Mucosa of descending colon (tissue), 3 donors: ENCODE data around the gene PRSS48. TPM values are rescaled to one million over a fixed set of nuclear protein-coding genes. Genes with fewer than 3 reads are reported as not detected.

Experiments
- ATAC-seq: fragments of 200-7000 bp; cut with Tn5 transposase; one replicate; pipeline ENCODE4 v1.9.1; 2020; ENCODE audit warnings: mild to moderate bottlenecking, moderate library complexity
- DNase-seq, 3 donors: peaks; one replicate each; pipeline ENCODE4 v3.0.0-alpha.2; 2020
- H3K36me3 ChIP-seq: fragments of 200-600 bp; one replicate; pipeline ENCODE4 v1.8.0; 2021; ENCODE audit warnings: low read depth, mild to moderate bottlenecking
- H3K4me1 ChIP-seq: fragments of 200-600 bp; one replicate; pipeline ENCODE4 v1.8.0; 2021; ENCODE audit warnings: low read depth, mild to moderate bottlenecking
- H3K4me3 ChIP-seq: fragments of 200-600 bp; one replicate; pipeline ENCODE4 v1.8.0; 2021; ENCODE audit warnings: mild to moderate bottlenecking
- H3K9me3 ChIP-seq: fragments of 200-600 bp; one replicate; pipeline ENCODE4 v1.8.0; 2021; ENCODE audit warnings: mild to moderate bottlenecking
- CTCF ChIP-seq: fragments of 200-600 bp; IDR thresholded peaks from one replicate; pipeline ENCODE4 v1.8.0; 2022; ENCODE audit warnings: antibody characterized with exemption, mild to moderate bottlenecking
- intact Hi-C, 2 donors: fragments of 100-400 bp; cut with DNase I in 1 of 2; cut with micrococcal nuclease in 1 of 2; formaldehyde crosslinking; loops; one replicate each; pipeline versions ENCODE4 v1.11.0 to v1.11.1; 2022; cut with DNase I, micrococcal nuclease
- total RNA-seq, 3 donors: library from RNA; stranded (reverse); fragmentation: NEBNext Ultra II Directional in 2 of 3; extraction: Animal tissue kit (Norgen Biotek cat#: 25700) in 2 of 3; gene quantifications; one replicate each; pipeline versions ENCODE4 v1.2.1 to v1.2.4, GENCODE V29; 2021 to 2023
- donor health status: DM: no; HTN: no; CAD: no; lungs with moderate emphysema.
- donor health status: DM: no; HTN: no; CAD: no.
- donor health status: DM: no; HTN: yes; CAD: no.

The PRSS48 gene
- total RNA-seq, 3 donors from 2014 or later = not detected

DNA sequence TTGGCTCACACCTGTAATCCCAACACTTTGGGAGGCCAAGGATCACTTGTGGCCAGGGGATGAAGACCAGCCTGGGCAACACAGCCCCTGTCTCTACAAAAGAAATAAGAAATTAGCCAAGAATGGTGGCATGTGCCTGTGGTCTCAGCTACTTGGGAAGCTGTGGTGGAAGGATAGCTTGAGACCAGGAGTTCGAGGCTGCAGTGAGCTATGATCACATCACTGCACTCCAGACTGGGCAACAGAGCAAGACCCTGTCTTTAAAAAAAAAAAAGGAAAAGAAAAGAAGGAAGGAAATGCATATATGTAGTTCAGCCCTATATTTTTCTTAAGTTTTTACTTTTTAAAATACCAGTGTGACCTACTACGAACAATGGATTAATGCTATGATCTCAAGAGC, 15.1 kb downstream of the PRSS48 start:
- Histone ChIP-seq H3K4me1 (peaks cover 21% of the 10 kb centered on the region), H3K9me3 (no peaks in the 10 kb centered on the region), H3K4me3 (no peak overlapping the region), H3K36me3 (no peaks in the 10 kb centered on the region)
- intact Hi-C loops = no loop called here
- TF ChIP-seq CTCF = no peak
- ATAC-seq (no peak), DNase-seq (no peak)

- DNase-seq (peak in 2 of 3 donors; percentile 38 to 50), ATAC-seq (peak; percentile 92)
- intact Hi-C loops = no loop called here
- Histone ChIP-seq H3K4me1 (peaks cover 21% of the 10 kb centered on the region), H3K4me3 (no peak overlapping the region), H3K9me3 (no peaks in the 10 kb centered on the region), H3K36me3 (no peaks in the 10 kb centered on the region)
- TF ChIP-seq CTCF = no peak
These were observed 18.0 kb downstream of the PRSS48 start for GRCh38 chr4:151294833-151295496.

- no peak for TF ChIP-seq CTCF
- no peak for DNase-seq
- H3K4me3 ChIP-seq = no peak overlapping the region
- H3K4me1 ChIP-seq = peaks cover 21% of the 10 kb centered on the region
- intact Hi-C loops = no loop called here
- no peaks in the 10 kb centered on the region for H3K36me3 ChIP-seq
- H3K9me3 ChIP-seq = no peaks in the 10 kb centered on the region
- ATAC-seq = no peak
These were observed 19.3 kb downstream of the PRSS48 start for GRCh38 chr4:151296227-151296626.

GRCh38 chr4:151297170-151297569, 20.2 kb downstream of the PRSS48 start:
- ATAC-seq = no peak
- TF ChIP-seq CTCF = no peak

DNA sequence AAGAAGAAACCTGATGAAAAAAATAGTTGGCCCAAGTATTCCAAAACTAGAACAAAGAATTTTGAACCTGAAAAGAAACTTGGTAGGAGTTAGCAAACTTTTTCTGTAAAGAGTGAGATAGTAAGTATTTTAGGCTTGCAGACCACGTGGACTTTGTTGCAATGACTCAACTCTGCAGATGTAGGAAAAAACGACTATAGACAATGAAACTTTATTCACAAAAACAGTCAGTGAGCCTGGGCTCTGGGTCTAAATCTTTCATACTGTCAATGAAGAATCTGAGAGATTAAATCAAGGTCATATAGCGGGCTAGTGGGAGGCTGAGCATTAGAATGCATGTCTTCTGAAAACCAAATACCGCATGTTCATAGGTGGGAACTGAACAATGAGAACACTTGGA, 25.5 kb downstream of the PRSS48 start:
- Histone ChIP-seq H3K36me3 (no peaks in the 10 kb centered on the region), H3K4me3 (no peak overlapping the region), H3K4me1 (peaks cover 5% of the 10 kb centered on the region), H3K9me3 (no peaks in the 10 kb centered on the region)
- no peak for TF ChIP-seq CTCF
- intact Hi-C loops = no loop called here
- no peak for ATAC-seq
- DNase-seq = no peak

More at GRCh38 chr4:151297170-151297569, 20.2 kb downstream of the PRSS48 start:
- H3K4me3 ChIP-seq = no peak overlapping the region
- no peaks in the 10 kb centered on the region for H3K9me3 ChIP-seq
- intact Hi-C loops = no loop called here
- DNase-seq = no peak
- no peaks in the 10 kb centered on the region for H3K36me3 ChIP-seq
- peaks cover 18% of the 10 kb centered on the region for H3K4me1 ChIP-seq

DNA sequence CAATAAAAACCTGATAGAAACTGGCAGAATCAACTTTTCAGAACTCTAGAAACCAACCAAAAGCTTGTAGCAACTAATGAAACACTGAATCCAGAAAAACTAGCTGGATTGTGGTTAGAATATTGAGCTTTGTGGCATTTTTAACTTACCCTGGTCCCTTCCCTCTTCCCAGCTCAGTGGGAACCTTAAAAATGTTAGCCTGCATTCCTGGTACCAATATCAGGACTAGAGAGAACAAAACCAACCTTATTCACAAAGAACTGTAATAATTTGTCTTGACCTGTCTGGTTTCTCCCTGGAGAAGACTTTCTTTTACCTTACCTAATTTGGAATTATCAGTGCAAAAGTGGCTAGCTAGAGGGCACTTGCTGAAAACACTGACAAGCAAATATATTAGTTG, 27.3 kb downstream of the PRSS48 start:
- TF ChIP-seq CTCF = no peak
- Histone ChIP-seq H3K9me3 (no peaks in the 10 kb centered on the region), H3K36me3 (no peaks in the 10 kb centered on the region), H3K4me3 (no peak overlapping the region), H3K4me1 (peaks cover 5% of the 10 kb centered on the region)
- intact Hi-C loops = no loop called here
- no peak for DNase-seq
- no peak for ATAC-seq
